ENCODE data around the gene EMCN. TPM values are rescaled to one million over a fixed set of nuclear protein-coding genes. Genes with fewer than 3 reads are reported as not detected.

The EMCN gene
- total RNA-seq, 1 donor from 2014 or later, result not detected

- Histone ChIP-seq H3K36me3 (ENCODE audit: insufficient read depth, low read length) (no peaks in the 10 kb centered on the region), H3K4me1 (ENCODE audit: insufficient read depth, low read length) (no peaks in the 10 kb centered on the region), H2AFZ (ENCODE audit: low read depth, low read length) (no peak overlapping the region), H3K9me3 (ENCODE audit: insufficient read depth, low read depth, low read length) (no peaks in the 10 kb centered on the region), H3K9ac (ENCODE audit: low read length) (no peak overlapping the region), H3K4me3 (ENCODE audit: insufficient read depth, low read depth, low read length) (no peak overlapping the region), H3K27me3 (ENCODE audit: insufficient read depth, low read length) (no peaks in the 10 kb centered on the region), H3K27ac (ENCODE audit: low read depth, low read length) (no peak overlapping the region), H4K20me1 (ENCODE audit: insufficient read depth, low read length) (no peaks in the 10 kb centered on the region), H3K4me2 (ENCODE audit: low read length) (no peak overlapping the region), H3K79me2 (ENCODE audit: insufficient read depth, low read length) (no peaks in the 10 kb centered on the region)
- Mint-ChIP-seq H3K9me3 (ENCODE audit: unreplicated experiment) (no peaks in the 10 kb centered on the region), H3K4me3 (ENCODE audit: unreplicated experiment) (no peak overlapping the region), H3K36me3 (ENCODE audit: low read depth, unreplicated experiment) (no peaks in the 10 kb centered on the region), H3K27ac (ENCODE audit: unreplicated experiment) (no peak overlapping the region), H3K4me1 (ENCODE audit: low read depth, unreplicated experiment) (no peaks in the 10 kb centered on the region), H3K27me3 (ENCODE audit: low read depth, unreplicated experiment) (no peaks in the 10 kb centered on the region)
- no peak for DNase-seq (ENCODE audit: low read depth)
- no peak for FAIRE-seq
- TF ChIP-seq EZH2 (IDR thresholded peaks at IDR 0.05; ENCODE audit: insufficient read depth, low read length) (no peak), CTCF (IDR thresholded peaks at IDR 0.05; ENCODE audit: insufficient read depth, low read depth, low read length) (no peak)
These were observed 27.6 kb upstream of the EMCN start for GRCh38 chr4:100545427-100545826.

GRCh38 chr4:100540131-100540530 lies 22.3 kb upstream of the EMCN start:
- H3K4me3 ChIP-seq (ENCODE audit: insufficient read depth, low read depth, low read length), result no peak overlapping the region
- Mint-ChIP-seq H3K27ac (ENCODE audit: unreplicated experiment) (no peak overlapping the region), H3K4me3 (ENCODE audit: unreplicated experiment) (no peak overlapping the region), H3K27me3 (ENCODE audit: low read depth, unreplicated experiment) (no peaks in the 10 kb centered on the region), H3K36me3 (ENCODE audit: low read depth, unreplicated experiment) (no peaks in the 10 kb centered on the region), H3K9me3 (ENCODE audit: unreplicated experiment) (peaks cover 8% of the 10 kb centered on the region), H3K4me1 (ENCODE audit: low read depth, unreplicated experiment) (no peaks in the 10 kb centered on the region)
- no peak overlapping the region for H3K9ac ChIP-seq (ENCODE audit: low read length)
- DNase-seq (ENCODE audit: low read depth), result no peak
- no peak for FAIRE-seq
- no peaks in the 10 kb centered on the region for H3K36me3 ChIP-seq (ENCODE audit: insufficient read depth, low read length)
- H4K20me1 ChIP-seq (ENCODE audit: insufficient read depth, low read length), result no peaks in the 10 kb centered on the region
- no peaks in the 10 kb centered on the region for H3K27me3 ChIP-seq (ENCODE audit: insufficient read depth, low read length)
- no peak for TF ChIP-seq CTCF (IDR thresholded peaks at IDR 0.05; ENCODE audit: insufficient read depth, low read depth, low read length)
- no peak for TF ChIP-seq EZH2 (IDR thresholded peaks at IDR 0.05; ENCODE audit: insufficient read depth, low read length)
- no peaks in the 10 kb centered on the region for H3K9me3 ChIP-seq (ENCODE audit: insufficient read depth, low read depth, low read length)
- H3K4me2 ChIP-seq (ENCODE audit: low read length), result no peak overlapping the region
- no peaks in the 10 kb centered on the region for H3K79me2 ChIP-seq (ENCODE audit: insufficient read depth, low read length)
- H3K27ac ChIP-seq (ENCODE audit: low read depth, low read length), result no peak overlapping the region
- H2AFZ ChIP-seq (ENCODE audit: low read depth, low read length), result no peak overlapping the region
- H3K4me1 ChIP-seq (ENCODE audit: insufficient read depth, low read length), result no peaks in the 10 kb centered on the region

GRCh38 chr4:100539706-100540105 lies 21.9 kb upstream of the EMCN start:
- no peaks in the 10 kb centered on the region for H3K36me3 ChIP-seq (ENCODE audit: insufficient read depth, low read length)
- no peak for FAIRE-seq
- H3K27me3 ChIP-seq (ENCODE audit: insufficient read depth, low read length), result no peaks in the 10 kb centered on the region
- H3K4me3 Mint-ChIP-seq (ENCODE audit: unreplicated experiment), result no peak overlapping the region
- no peak overlapping the region for H2AFZ ChIP-seq (ENCODE audit: low read depth, low read length)
- H3K27ac Mint-ChIP-seq (ENCODE audit: unreplicated experiment), result no peak overlapping the region
- H3K4me1 Mint-ChIP-seq (ENCODE audit: low read depth, unreplicated experiment), result no peaks in the 10 kb centered on the region
- H3K36me3 Mint-ChIP-seq (ENCODE audit: low read depth, unreplicated experiment), result no peaks in the 10 kb centered on the region
- no peaks in the 10 kb centered on the region for H3K79me2 ChIP-seq (ENCODE audit: insufficient read depth, low read length)
- TF ChIP-seq CTCF (IDR thresholded peaks at IDR 0.05; ENCODE audit: insufficient read depth, low read depth, low read length) (no peak), EZH2 (IDR thresholded peaks at IDR 0.05; ENCODE audit: insufficient read depth, low read length) (no peak)
- peaks cover 9% of the 10 kb centered on the region for H3K9me3 Mint-ChIP-seq (ENCODE audit: unreplicated experiment)
- no peak overlapping the region for H3K4me2 ChIP-seq (ENCODE audit: low read length)
- no peaks in the 10 kb centered on the region for H3K9me3 ChIP-seq (ENCODE audit: insufficient read depth, low read depth, low read length)
- no peak overlapping the region for H3K4me3 ChIP-seq (ENCODE audit: insufficient read depth, low read depth, low read length)
- peaks cover 2% of the 10 kb centered on the region for H3K27me3 Mint-ChIP-seq (ENCODE audit: low read depth, unreplicated experiment)
- DNase-seq (ENCODE audit: low read depth), result no peak
- H3K9ac ChIP-seq (ENCODE audit: low read length), result no peak overlapping the region
- H3K27ac ChIP-seq (ENCODE audit: low read depth, low read length), result no peak overlapping the region
- H3K4me1 ChIP-seq (ENCODE audit: insufficient read depth, low read length), result no peaks in the 10 kb centered on the region
- H4K20me1 ChIP-seq (ENCODE audit: insufficient read depth, low read length), result no peaks in the 10 kb centered on the region
